ENCODE data around the gene GAL3ST2.
A peak's percentile ranks its signal among the peaks of the same experiment; 100 is the strongest.
"Not testable (repeated sequence)": the region's sequence is repeated elsewhere in the genome, so short reads cannot be mapped to it uniquely, and the experiment has no call there.

The GAL3ST2 gene

GRCh38 chr2:241795021-241795999, 18.7 kb downstream of the GAL3ST2 start:
- no peak for DNase-seq

- DNase-seq = no peak
These were observed 19.6 kb downstream of the GAL3ST2 start for GRCh38 chr2:241796209-241796608.

GRCh38 chr2:241796610-241797138, 20.1 kb downstream of the GAL3ST2 start:
- DNase-seq = no peak

- DNase-seq = no peak
These were observed 20.9 kb downstream of the GAL3ST2 start for GRCh38 chr2:241797441-241798080.

GRCh38 chr2:241798081-241798630, 21.5 kb downstream of the GAL3ST2 start:
- DNase-seq = no peak

- DNase-seq = no peak
These were observed 22.3 kb downstream of the GAL3ST2 start for GRCh38 chr2:241798631-241799521.

- DNase-seq = no peak
These were observed 23.0 kb downstream of the GAL3ST2 start for GRCh38 chr2:241799522-241800197.

GRCh38 chr2:241800198-241800903, 23.7 kb downstream of the GAL3ST2 start:
- not testable (repeated sequence) for DNase-seq

- no peak for DNase-seq
These were observed 25.2 kb downstream of the GAL3ST2 start for GRCh38 chr2:241801611-241802420.

- DNase-seq = no peak
These were observed 26.0 kb downstream of the GAL3ST2 start for GRCh38 chr2:241802421-241803318.

- peak in 1 of 2 donors; percentile 20 for DNase-seq
These were observed 27.0 kb downstream of the GAL3ST2 start for GRCh38 chr2:241803387-241804325.

GRCh38 chr2:241804326-241805229, 28.0 kb downstream of the GAL3ST2 start:
- DNase-seq = no peak

- DNase-seq = not testable (repeated sequence)
These were observed 29.6 kb downstream of the GAL3ST2 start for GRCh38 chr2:241806217-241806616.

- DNase-seq = no peak
These were observed 31.6 kb downstream of the GAL3ST2 start for GRCh38 chr2:241808051-241808720.

GRCh38 chr2:241808721-241809382, 32.2 kb downstream of the GAL3ST2 start, which contains the start of gene NEU4:
TSS of gene NEU4 (plus strand) at chr2:241809193. CDS start at chr2:241814485, 5,292 bp downstream.
- no peak for DNase-seq

All from activated CD4-positive, alpha-beta T cell treated with anti-CD3 and anti-CD28 coated beads for 4 hours (primary cell).